T follicular helper cell (primary cell): ENCODE results near the gene GATB.
"Not testable (repeated sequence)": the region's sequence is repeated elsewhere in the genome, so short reads cannot be mapped to it uniquely, and the experiment has no call there.

ENCODE experiments used
- DNase-seq: peaks from one replicate; pipeline ENCODE4 v3.0.0-alpha.2; 2020; ENCODE audit warnings: low read depth

Gene GATB

DNA sequence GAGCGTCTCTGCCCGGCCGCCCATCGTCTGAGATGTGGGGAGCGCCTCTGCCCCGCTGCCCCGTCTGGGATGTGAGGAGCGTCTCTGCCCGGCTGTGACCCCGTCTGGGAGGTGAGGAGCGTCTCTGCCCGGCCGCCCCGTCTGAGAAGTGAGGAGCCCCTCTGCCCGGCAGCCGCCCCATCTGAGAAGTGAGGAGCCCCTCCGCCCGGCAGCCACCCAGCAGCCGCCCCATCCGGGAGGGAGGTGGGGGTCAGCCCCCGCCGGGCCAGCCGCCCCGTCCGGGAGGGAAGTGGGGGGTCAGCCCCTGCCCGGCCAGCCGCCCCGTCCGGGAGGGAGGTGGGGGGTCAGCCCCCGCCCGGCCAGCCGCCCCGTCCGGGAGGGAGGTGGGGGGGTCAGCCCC lies 29.1 kb downstream of the GATB start:
- DNase-seq: not testable (repeated sequence)

DNA sequence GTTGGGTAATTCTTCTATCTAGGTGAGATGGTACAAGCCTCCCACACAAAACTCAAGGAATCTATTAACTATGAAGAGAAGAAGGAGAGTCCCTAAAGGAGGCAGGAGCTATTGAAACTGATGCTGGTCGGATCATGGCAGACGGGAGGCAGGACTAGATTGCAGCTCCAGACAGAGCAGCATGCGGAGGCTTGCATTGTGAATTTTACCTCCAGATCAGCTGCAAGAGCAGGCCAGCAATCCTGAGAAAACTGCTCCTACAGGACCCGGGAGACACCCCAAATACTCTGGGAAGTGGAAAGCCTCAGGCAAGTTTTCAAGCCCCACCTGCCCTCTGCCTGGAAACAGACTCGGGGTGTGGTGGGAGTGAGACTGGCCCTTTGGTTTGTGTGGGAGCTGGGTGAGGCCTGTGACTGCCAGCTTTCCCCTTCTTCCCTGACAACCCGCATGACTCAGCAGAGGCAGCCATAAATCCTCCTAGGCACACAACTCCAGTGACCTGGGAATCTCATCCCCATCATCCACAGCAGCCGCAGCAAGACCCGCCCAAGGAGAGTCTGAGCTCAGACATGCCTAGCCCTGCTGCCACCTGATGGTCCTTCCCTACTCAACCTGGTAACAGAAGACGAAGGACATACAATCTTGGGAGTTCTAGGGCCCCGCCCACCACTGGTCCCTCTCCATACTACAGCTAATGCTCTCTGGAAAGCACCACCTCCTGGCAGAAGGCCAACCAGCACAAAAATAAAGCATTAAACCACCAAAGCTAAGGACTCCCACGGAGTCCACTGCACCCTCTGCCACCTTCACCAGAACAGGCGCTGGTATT lies 30.9 kb downstream of the GATB start:
- no peak for DNase-seq

DNA sequence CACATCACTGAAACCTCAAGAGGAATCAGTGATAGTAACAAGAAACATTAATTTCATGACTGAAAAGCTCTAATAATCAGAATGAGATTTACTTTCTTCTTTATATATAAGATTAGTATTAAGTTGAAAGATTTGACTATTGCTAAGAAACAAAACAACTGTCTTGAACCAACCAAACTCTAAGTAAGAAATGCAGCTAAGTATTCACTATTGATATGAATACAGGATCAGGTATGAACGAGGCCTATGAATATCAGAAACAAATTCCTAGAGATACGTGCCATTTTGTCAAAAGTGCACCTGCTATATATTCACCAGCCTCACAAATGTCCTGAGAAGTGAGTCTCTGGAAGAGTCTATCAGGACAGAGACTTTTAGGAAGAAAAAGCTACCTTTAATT lies 32.1 kb downstream of the GATB start:
- DNase-seq: no peak

DNA sequence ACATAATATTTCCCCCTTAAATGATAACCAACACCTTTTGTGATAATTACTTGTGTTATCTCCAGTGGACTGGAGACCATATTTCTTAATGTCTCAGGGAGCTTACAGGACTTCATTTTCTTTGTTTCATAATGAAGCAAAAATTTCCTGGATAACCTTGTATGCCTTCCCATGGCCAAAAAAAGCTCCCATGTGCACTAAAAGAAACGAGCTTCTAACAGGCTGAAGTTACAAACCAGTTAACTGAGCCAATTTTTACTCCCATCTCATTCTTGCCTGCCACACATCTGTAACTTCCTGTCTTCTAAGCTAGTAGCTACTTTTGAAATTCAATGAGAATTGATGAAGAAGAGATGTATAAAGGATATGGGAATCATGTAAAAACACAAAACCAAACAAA lies 32.8 kb downstream of the GATB start:
- no peak for DNase-seq

GRCh38 chr4:151727365-151727764 lies 33.4 kb downstream of the GATB start:
- DNase-seq: no peak

DNA sequence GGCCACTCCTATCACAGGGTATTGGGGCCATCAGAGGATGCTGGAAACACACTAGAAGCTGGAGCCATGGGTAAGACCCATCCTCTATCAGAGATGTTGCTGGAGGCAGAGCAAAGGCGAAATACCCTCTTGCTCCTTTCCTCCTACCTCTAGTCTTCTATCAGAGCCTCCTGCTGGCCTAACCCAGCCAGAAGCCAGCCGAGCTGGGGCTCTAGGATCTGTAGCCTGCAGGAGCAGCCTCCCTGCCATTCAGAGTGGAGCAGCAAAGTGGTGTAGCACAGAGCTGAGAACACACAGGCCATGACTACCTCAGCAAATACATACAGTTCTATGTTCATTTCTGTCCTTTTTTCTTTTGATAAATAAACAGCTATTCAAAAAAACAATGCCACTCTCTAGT lies 35.7 kb downstream of the GATB start:
- DNase-seq: no peak

DNA sequence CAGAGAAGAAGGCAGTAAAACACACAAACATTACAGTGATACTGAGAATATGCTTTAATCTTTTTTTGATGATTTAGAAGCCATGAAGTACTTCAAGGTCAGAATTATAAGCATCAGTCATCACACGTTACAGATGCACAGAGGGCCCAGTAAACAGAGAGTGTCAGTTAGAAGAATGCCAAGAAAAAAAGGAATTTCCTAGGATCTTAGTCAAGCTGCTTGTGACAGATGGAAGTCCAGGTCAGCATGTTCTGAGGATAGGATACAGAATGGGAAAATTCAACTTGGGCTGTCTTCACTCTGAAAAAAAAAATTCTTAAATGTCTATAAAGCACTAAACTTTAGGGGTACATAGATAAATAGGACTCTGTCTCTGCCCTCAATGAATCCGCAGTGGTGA lies 38.9 kb downstream of the GATB start:
- DNase-seq: no peak

DNA sequence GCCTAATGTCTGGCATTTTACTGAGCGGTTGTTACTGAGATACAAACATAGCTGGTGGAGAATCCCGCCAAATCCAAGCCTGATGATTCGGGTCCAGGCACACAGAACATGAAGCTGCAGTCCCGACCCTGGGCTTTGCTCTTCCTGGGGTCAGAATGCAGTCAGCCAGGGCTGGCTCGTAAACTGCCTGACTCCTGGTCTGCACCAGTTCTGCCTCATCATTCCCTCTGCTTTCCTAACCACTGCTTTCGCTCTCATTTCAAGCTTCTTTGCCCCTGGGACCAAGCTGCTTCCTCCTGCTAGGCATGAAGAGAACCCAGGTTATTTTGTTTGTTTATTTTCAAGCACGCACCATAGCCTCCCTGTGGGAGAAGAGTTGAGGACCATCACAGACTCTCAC lies 39.3 kb downstream of the GATB start:
- DNase-seq: no peak

- no peak for DNase-seq
These were observed 40.9 kb downstream of the GATB start for GRCh38 chr4:151719956-151720334.

GRCh38 chr4:151718984-151719955 lies 41.5 kb downstream of the GATB start:
- no peak for DNase-seq

DNA sequence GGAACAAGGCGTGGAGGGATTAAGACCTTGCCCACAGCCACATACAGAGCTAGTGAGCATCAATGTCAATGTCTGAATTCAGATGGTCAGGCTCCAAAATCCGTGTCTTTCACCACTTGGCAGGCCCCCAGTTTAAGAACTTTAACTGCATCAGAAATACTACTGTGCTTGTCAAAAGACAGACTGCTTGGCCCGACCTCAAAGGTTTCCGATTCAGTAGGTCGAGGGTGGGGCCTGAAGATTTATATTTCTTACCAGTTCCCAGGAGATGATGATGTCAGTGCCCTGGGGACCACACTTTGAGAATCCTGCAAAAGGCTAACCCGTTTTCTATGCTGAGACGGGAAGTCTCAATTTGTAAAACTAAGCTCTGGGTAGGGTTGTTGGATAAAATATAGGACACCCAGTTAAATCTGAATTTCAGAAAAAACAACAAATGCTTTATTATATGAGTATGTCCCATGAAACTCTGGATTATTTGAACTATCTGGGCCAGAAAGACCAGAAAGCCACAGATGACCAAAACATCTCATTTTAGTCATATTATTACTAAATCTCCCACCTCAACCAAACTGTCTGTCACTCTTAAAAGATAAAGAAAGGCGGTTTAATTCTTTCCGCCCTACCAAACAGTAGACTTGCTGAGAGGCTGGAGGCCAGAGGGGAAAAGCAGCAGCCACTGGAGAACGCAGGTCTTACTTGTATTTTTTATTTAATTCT lies 42.7 kb downstream of the GATB start:
- no peak for DNase-seq

DNA sequence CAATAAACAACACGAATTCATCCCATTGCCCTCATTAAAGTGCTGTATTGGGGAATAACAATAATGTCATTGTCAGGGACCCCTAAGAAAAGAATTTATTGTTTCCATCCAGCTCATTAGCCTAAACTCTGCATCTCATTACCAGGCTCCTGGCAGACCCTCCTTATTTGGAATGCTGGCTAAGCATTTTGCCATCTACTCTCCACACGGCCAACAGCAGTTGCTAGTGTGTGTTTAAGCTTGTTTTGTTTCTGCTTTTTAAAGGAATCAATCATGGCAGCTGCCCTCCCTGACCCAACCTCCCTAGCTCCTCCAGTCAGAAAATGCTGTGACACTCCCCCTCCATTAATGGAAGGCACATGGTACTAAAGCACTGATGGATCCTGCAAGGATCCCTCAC lies 43.5 kb downstream of the GATB start:
- DNase-seq: no peak

GRCh38 chr4:151716324-151716723 lies 44.5 kb downstream of the GATB start:
- no peak for DNase-seq

GRCh38 chr4:151715881-151716280 lies 44.9 kb downstream of the GATB start:
- DNase-seq: no peak

- DNase-seq: no peak
These were observed 48.0 kb downstream of the GATB start for GRCh38 chr4:151712777-151713176.

- DNase-seq: no peak
These were observed 49.2 kb downstream of the GATB start for GRCh38 chr4:151711646-151712045.

DNA sequence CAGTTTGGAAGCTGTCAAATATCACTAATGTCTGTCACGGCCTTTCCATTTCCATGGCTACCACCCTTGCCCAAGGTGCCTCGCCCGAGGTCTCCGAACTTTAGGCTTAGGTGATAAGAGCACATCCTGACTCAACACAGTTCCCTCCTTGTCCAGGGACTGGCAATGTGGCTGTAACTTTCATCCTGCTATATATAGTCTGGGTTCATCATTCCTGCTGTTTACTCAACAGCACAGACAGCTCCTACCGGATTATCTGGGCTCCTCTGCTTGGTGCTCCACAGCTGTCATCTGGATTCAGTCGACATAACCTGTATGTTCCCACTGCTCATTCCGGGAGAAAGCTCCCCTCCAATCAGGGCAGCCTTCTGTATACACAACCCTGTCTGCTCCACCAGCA lies 51.2 kb downstream of the GATB start:
- no peak for DNase-seq

DNA sequence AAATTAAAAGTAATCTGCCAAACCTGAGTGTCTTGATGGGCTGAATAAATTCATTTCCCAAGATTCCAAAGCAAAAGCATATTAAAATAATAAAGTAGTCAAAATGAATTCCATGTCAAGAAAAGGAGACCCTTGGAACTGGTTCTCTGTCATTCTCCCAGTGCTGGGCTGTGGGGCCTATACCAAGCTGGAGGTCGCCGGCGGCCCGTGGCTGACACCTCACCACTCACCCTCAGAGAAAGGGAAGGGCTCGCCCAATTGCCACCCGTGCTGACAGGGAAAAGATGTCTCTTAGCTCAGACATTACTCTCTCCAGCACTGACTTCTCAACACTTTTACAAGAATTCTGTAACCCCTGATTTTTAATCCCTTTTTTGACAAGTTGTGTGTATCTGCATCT lies 51.7 kb downstream of the GATB start:
- DNase-seq: no peak

DNA sequence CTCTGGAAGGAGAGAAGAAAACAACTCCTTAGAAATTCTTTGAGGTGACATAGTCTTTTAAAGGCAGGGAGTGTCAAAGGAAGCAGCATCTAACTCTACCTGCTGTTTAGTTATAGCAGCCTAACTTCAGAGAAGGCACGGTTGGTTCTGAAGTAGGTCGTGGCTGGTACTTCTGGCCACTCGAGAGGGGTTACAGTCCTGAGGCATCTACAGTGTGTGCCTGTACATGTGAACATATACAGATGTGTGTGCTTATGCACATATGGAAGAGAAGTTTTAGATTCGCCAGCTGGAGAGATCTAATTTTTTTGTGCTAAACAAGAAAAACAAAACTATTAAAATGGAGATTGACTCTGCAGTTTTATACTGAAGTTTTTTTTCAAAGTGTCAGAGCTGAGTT lies 52.7 kb downstream of the GATB start:
- DNase-seq: no peak

- DNase-seq: no peak
These were observed 57.4 kb downstream of the GATB start for GRCh38 chr4:151703401-151703800.

- no peak for DNase-seq
These were observed 58.6 kb downstream of the GATB start for GRCh38 chr4:151702256-151702655.

GRCh38 chr4:151700566-151701316 lies 60.1 kb downstream of the GATB start:
- no peak for DNase-seq
